H1 (cell line): ENCODE data around the gene ITSN1. TPM values are rescaled to one million over a fixed set of nuclear protein-coding genes. Genes with fewer than 3 reads are reported as not detected.

Experiments
- CTCF ChIA-PET: fragments of 300-600 bp; sonication (Branson Sonifier 250); formaldehyde crosslinking; loops from one replicate; lab custom pipeline; 2021; ENCODE audit not compliant: partially characterized antibody; lab: Charles Lee
- POLR2A ChIA-PET: fragments of 300-600 bp; sonication (Branson Sonifier 250); formaldehyde crosslinking; loops from one replicate; lab custom pipeline; 2021; ENCODE audit warnings: inconsistent platforms; ENCODE audit not compliant: partially characterized antibody; lab: Charles Lee
- DNase-seq, 2 experiments: peaks; one replicate each; pipeline versions ENCODE4 v3.0.0 to v3.0.0-alpha.2; 2010 to 2022; ENCODE audit warnings: low spot score in 2 of 2, low read depth in 1 of 2, mixed read lengths in 1 of 2
- FAIRE-seq: peaks from 2 replicates; lab custom pipeline; 2011; peaks lifted over from hg19 to GRCh38; lab: Jason Lieb, UNC
- H2AFZ ChIP-seq: 2 replicates; pipeline ENCODE4 v1.8.1; 2012; ENCODE audit warnings: low read length, inconsistent platforms
- H2AK5ac ChIP-seq: 2 replicates; pipeline ENCODE4 v1.6.1; 2013; ENCODE audit warnings: low read depth, low read length
- H2BK120ac ChIP-seq: replicated peaks from 2 replicates; pipeline ENCODE3; 2013; ENCODE audit warnings: low read depth, low read length, inconsistent platforms
- H2BK12ac ChIP-seq: 2 replicates; pipeline ENCODE4 v1.6.1; 2013; ENCODE audit warnings: low read depth, low read length
- H2BK15ac ChIP-seq: 2 replicates; pipeline ENCODE4 v1.6.1; 2013; ENCODE audit warnings: low read length
- H2BK20ac ChIP-seq: 2 replicates; pipeline ENCODE4 v1.6.1; 2013; ENCODE audit warnings: low read length
- H2BK5ac ChIP-seq: 2 replicates; pipeline ENCODE4 v1.6.1; 2013; ENCODE audit warnings: low read depth, low read length
- H3K14ac ChIP-seq: 2 replicates; pipeline ENCODE4 v1.6.1; 2013; ENCODE audit warnings: inconsistent platforms; ENCODE audit not compliant: insufficient read length
- H3K18ac ChIP-seq: 2 replicates; pipeline ENCODE4 v1.6.1; 2013; ENCODE audit warnings: low read length; ENCODE audit errors: extremely low read depth
- H3K23ac ChIP-seq: 2 replicates; pipeline ENCODE4 v1.6.1; 2013; ENCODE audit warnings: inconsistent platforms; ENCODE audit not compliant: insufficient read length
- H3K23me2 ChIP-seq: 2 replicates; pipeline ENCODE4 v1.6.1; 2013; ENCODE audit warnings: low read depth, low read length
- H3K27ac ChIP-seq: 2 replicates; pipeline ENCODE4 v1.6.1; 2011; ENCODE audit warnings: low read depth, low read length, inconsistent platforms
- H3K27me3 ChIP-seq, 4 experiments: replicated peaks in 1 of 4; 1 replicate in 1 of 4; 2 replicates in 3 of 4; pipeline versions ENCODE4 v1.6.1 to v1.8.1; 2011 to 2013; ENCODE audit warnings: low read length in 3 of 4, mild to moderate bottlenecking in 3 of 4, inconsistent platforms in 2 of 4, mixed read lengths in 2 of 4, moderate library complexity in 1 of 4; ENCODE audit not compliant: control insufficient read depth in 3 of 4, insufficient read depth in 3 of 4; ENCODE audit errors: extremely low read depth in 1 of 4
- H3K36me3 ChIP-seq, 4 experiments: 2 replicates each; pipeline versions ENCODE4 v1.6.1 to v1.8.1; 2011 to 2013; ENCODE audit warnings: mild to moderate bottlenecking in 4 of 4, low read length in 3 of 4, moderate library complexity in 2 of 4, control low read depth in 1 of 4, inconsistent platforms in 1 of 4; ENCODE audit not compliant: insufficient read depth in 4 of 4, control insufficient read depth in 2 of 4
- H3K4ac ChIP-seq: replicated peaks from 2 replicates; pipeline ENCODE3; 2013; ENCODE audit warnings: low read length, low read depth, mixed read lengths, inconsistent platforms; ENCODE audit not compliant: insufficient read length
- H3K4me1 ChIP-seq, 4 experiments: replicated peaks in 1 of 4; 1 replicate in 1 of 4; 2 replicates in 3 of 4; pipeline versions ENCODE4 v1.6.1 to v1.8.1; 2011 to 2013; ENCODE audit warnings: low read length in 3 of 4, inconsistent platforms in 2 of 4, mixed read lengths in 1 of 4; ENCODE audit not compliant: insufficient read depth in 4 of 4, control insufficient read depth in 3 of 4
- H3K4me2 ChIP-seq, 2 experiments: 2 replicates each; pipeline versions ENCODE4 v1.6.1 to v1.8.1; 2011 to 2013; ENCODE audit warnings: low read depth in 2 of 2, low read length in 2 of 2, control low read depth in 1 of 2, inconsistent platforms in 1 of 2, mild to moderate bottlenecking in 1 of 2; ENCODE audit not compliant: insufficient read depth in 1 of 2
- H3K4me3 ChIP-seq, 4 experiments: fragments of 200-600, 300-600 bp in 1 of 4; sonication (generic), shearing (Covaris generic), sonication (Bioruptor Twin) in 1 of 4; 2 replicates each; pipeline versions ENCODE4 v1.5.1 to v1.8.1; 2011 to 2016; ENCODE audit warnings: low read length in 4 of 4, low read depth in 3 of 4, control low read depth in 2 of 4, inconsistent platforms in 2 of 4, mild to moderate bottlenecking in 2 of 4, mixed read lengths in 1 of 4, moderate library complexity in 1 of 4; ENCODE audit not compliant: insufficient read depth in 2 of 4; ENCODE audit errors: extremely low read depth in 1 of 4
- H3K56ac ChIP-seq: replicated peaks from 2 replicates; pipeline ENCODE3; 2013; ENCODE audit warnings: low read depth, mild to moderate bottlenecking, mixed read lengths, low read length, inconsistent platforms; ENCODE audit not compliant: insufficient read length
- H3K79me1 ChIP-seq: 2 replicates; pipeline ENCODE4 v1.6.1; 2013; ENCODE audit warnings: low read depth, low read length, control low read depth
- H3K79me2 ChIP-seq, 2 experiments: 2 replicates each; pipeline versions ENCODE4 v1.6.1 to v1.8.1; 2012 to 2013; ENCODE audit warnings: low read length in 2 of 2, mild to moderate bottlenecking in 2 of 2, inconsistent platforms in 1 of 2; ENCODE audit not compliant: insufficient read depth in 2 of 2, control insufficient read depth in 1 of 2
- H3K9ac ChIP-seq, 4 experiments: replicated peaks in 1 of 4; 1 replicate in 1 of 4; 2 replicates in 3 of 4; pipeline versions ENCODE4 v1.6.1 to v1.8.1; 2011 to 2013; ENCODE audit warnings: low read depth in 3 of 4, low read length in 3 of 4, control low read depth in 2 of 4, mild to moderate bottlenecking in 2 of 4, moderate library complexity in 2 of 4, inconsistent platforms in 1 of 4; ENCODE audit errors: extremely low read depth in 1 of 4
- H3K9me3 ChIP-seq, 2 experiments: 2 replicates each; pipeline versions ENCODE4 v1.6.1 to v1.8.1; 2012 to 2013; ENCODE audit warnings: mild to moderate bottlenecking in 2 of 2, moderate library complexity in 2 of 2, control low read depth in 1 of 2, inconsistent platforms in 1 of 2, low read depth in 1 of 2, low read length in 1 of 2, mixed read lengths in 1 of 2; ENCODE audit not compliant: insufficient read depth in 2 of 2
- H4K20me1 ChIP-seq, 2 experiments: replicated peaks in 1 of 2; 2 replicates each; pipeline versions ENCODE3 to v1.8.1; 2011 to 2013; ENCODE audit warnings: inconsistent platforms in 2 of 2, low read length in 2 of 2, mild to moderate bottlenecking in 1 of 2; ENCODE audit not compliant: insufficient read depth in 2 of 2, control insufficient read depth in 1 of 2
- H4K5ac ChIP-seq: 2 replicates; pipeline ENCODE4 v1.6.1; 2013; ENCODE audit warnings: low read length, low read depth, mixed read lengths, inconsistent platforms; ENCODE audit not compliant: insufficient read length
- H4K8ac ChIP-seq: 2 replicates; pipeline ENCODE4 v1.8.0; 2013; ENCODE audit warnings: mild to moderate bottlenecking, moderate library complexity, low read length, inconsistent platforms; ENCODE audit not compliant: insufficient read depth; ENCODE audit errors: extremely low read depth
- H4K91ac ChIP-seq: replicated peaks from 2 replicates; pipeline ENCODE3; 2013; ENCODE audit warnings: low read length, mixed read lengths, inconsistent platforms; ENCODE audit not compliant: insufficient read length
- CHD2 ChIP-seq: IDR thresholded peaks from 2 replicates; pipeline ENCODE4 v1.6.1; 2012; ENCODE audit warnings: low read length, improper control_type of control experiment
- HDAC2 ChIP-seq, 2 experiments: fragments of 300-600 bp in 1 of 2; sonication (generic) in 1 of 2; IDR thresholded peaks; 2 replicates each; pipeline ENCODE4 v1.6.1; 2011 to 2012; ENCODE audit warnings: low read depth in 2 of 2, low read length in 2 of 2, mild to moderate bottlenecking in 2 of 2, moderate library complexity in 2 of 2, borderline replicate concordance in 1 of 2, inconsistent platforms in 1 of 2
- POU5F1 ChIP-seq: IDR thresholded peaks from 2 replicates; pipeline ENCODE4 v1.6.1; 2011; ENCODE audit warnings: low read depth, mild to moderate bottlenecking, low read length, moderate library complexity
- SP2 ChIP-seq: IDR thresholded peaks from 2 replicates; pipeline ENCODE4 v1.6.1; 2012; ENCODE audit warnings: mild to moderate bottlenecking, low read length, inconsistent platforms
- WGBS, 2 experiments: shearing (Covaris generic) in 1 of 2; methylation state at CpG; one replicate each; pipeline versions ENCODE4 v1.1.6 to v1.1.7; 2013 to 2015; ENCODE audit warnings: low lambda C conversion rate in 2 of 2, mixed read lengths in 2 of 2, inconsistent platforms in 1 of 2, low coverage in 1 of 2, missing lambda C conversion rate in 1 of 2; ENCODE audit not compliant: insufficient replicate concordance in 2 of 2, insufficient coverage in 1 of 2, insufficient read length in 1 of 2; ENCODE audit errors: extremely low coverage in 1 of 2, missing lambda C conversion rate in 1 of 2; 5-methylcytosine and 5-hydroxymethylcytosine counted together
- polyA plus RNA-seq, 7 experiments: library from polyadenylated mRNA; depleted of rRNA in 3 of 7; stranded (reverse) in 5 of 7; unstranded in 2 of 7; fragments of >200 nt in 5 of 7; fragments of 200-250 nt in 2 of 7; gene quantifications; 1 replicate in 5 of 7; 2 replicates in 1 of 7; 4 replicates in 1 of 7; pipeline versions ENCODE4 v1.2.1 to v1.2.3, GENCODE V29; 2011 to 2013; ENCODE audit warnings: missing spikeins in 2 of 7, mixed read lengths in 2 of 7
- total RNA-seq: library from RNA; stranded (reverse); fragmentation: NEBNext Ultra II Directional; extraction: Animal tissue kit (Norgen Biotek cat#: 25700); gene quantifications from 2 replicates; pipeline ENCODE4 v1.2.1, GENCODE V29; 2021

The ITSN1 gene
- total and polyA plus RNA-seq, 2 of the 8 experiments (the other 6 are each of a cell fraction or from before 2014, with no cell fraction given) = 60.8 to 78.1 TPM

- no peak for FAIRE-seq
- Histone ChIP-seq H3K79me2 (peaks cover 4 to 99% of the 10 kb centered on the region in 2 experiments), H4K20me1 (peaks cover 7 to 20% of the 10 kb centered on the region in 2 experiments)
Observed at GRCh38 chr21:33670076-33670978, 28.0 kb downstream of the ITSN1 start.

More at GRCh38 chr21:33670076-33670978, 28.0 kb downstream of the ITSN1 start:
- no peaks in the 10 kb centered on the region for H3K36me3 ChIP-seq
- peaks cover 2% of the 10 kb centered on the region; the same call in 1 of the 2 replicates for H3K79me1 ChIP-seq
- H2AFZ ChIP-seq = no peak overlapping the region
- H3K9me3 ChIP-seq = no peaks in the 10 kb centered on the region
- no peak overlapping the region for H2BK5ac ChIP-seq
- H2BK12ac ChIP-seq = no peak overlapping the region
- no peak overlapping the region for H2BK20ac ChIP-seq
- no peak overlapping the region for H3K9ac ChIP-seq
- H2AK5ac ChIP-seq = no peak overlapping the region; the same call in 1 of the 2 replicates
- CTCF ChIA-PET = no interaction called here
- H2BK15ac ChIP-seq = no peak overlapping the region
- POLR2A ChIA-PET = interaction anchor here (0.7 kb wide), 1 partner anchor 8 kb away, joined by 3 read pairs; no protein-coding TSS in a partner anchor
- no peaks in the 10 kb centered on the region for H3K23me2 ChIP-seq
- H3K4me1 ChIP-seq = peaks cover 0 to 11% (median under 1%) of the 10 kb centered on the region in 4 experiments; a peak in 3 of 7 replicates
- TF ChIP-seq HDAC2 (IDR thresholded peaks at IDR 0.05; ENCODE audit: borderline replicate concordance in 1 of 2, low read depth in 2 of 2, low read length in 2 of 2) = no peak
- no peak for TF ChIP-seq SP2
- no peak for TF ChIP-seq POU5F1
- no peak for TF ChIP-seq CHD2
- TF ChIP-seq, all 59 proteins: peak for 0
- Histone ChIP-seq H3K56ac (no peak overlapping the region), H3K18ac (no peak overlapping the region), H3K23ac (no peak overlapping the region), H3K4ac (no peak overlapping the region), H4K91ac (no peak overlapping the region), H3K27me3 (no peaks in the 10 kb centered on the region), H4K8ac (no peak overlapping the region), H3K14ac (no peak overlapping the region), H4K5ac (no peak overlapping the region), H3K4me3 (no peak overlapping the region), H3K4me2 (no peak overlapping the region), H2BK120ac (no peak overlapping the region), H3K27ac (no peak overlapping the region)
- no peak for DNase-seq
- 89% methylated on average over 6 of the region's 6 CpGs; no CpG with 5 or more reads in 1 of the 2 experiments for WGBS, 2 experiments
